Loucy (cell line): ENCODE measurements around the gene RPL38.

Experiments used
- H2AFZ ChIP-seq: fragments of 200-600 bp; sonication (generic); 2 replicates; pipeline ENCODE4 v1.6.0; 2016; ENCODE audit warnings: antibody characterized with exemption, mild to moderate bottlenecking, low read length, moderate library complexity
- H3F3A ChIP-seq: fragments of 200-600 bp; 2 replicates; pipeline ENCODE4 v1.6.0; 2016; ENCODE audit warnings: antibody characterized with exemption, low read depth, mild to moderate bottlenecking
- H3K27me3 ChIP-seq: fragments of 200-600 bp; sonication (generic); 2 replicates; pipeline ENCODE4 v1.6.1; 2014; ENCODE audit warnings: low read length, mild to moderate bottlenecking; ENCODE audit not compliant: insufficient read depth, poor library complexity, severe bottlenecking
- H3K36me3 ChIP-seq: fragments of 200-600 bp; sonication (generic); 2 replicates; pipeline ENCODE4 v1.6.1; 2016; ENCODE audit warnings: low read length; ENCODE audit not compliant: insufficient read depth
- H3K4me1 ChIP-seq: fragments of 200-600 bp; sonication (generic); 2 replicates; pipeline ENCODE4 v1.5.1; 2014; ENCODE audit warnings: low read length, mild to moderate bottlenecking; ENCODE audit not compliant: insufficient read depth, poor library complexity, severe bottlenecking
- H3K4me2 ChIP-seq: fragments of 200-600 bp; sonication (generic); 2 replicates; pipeline ENCODE4 v1.6.0; 2014; ENCODE audit warnings: antibody characterized with exemption, low read length, low read depth, mild to moderate bottlenecking; ENCODE audit not compliant: poor library complexity, severe bottlenecking
- H3K4me3 ChIP-seq: fragments of 200-600 bp; sonication (generic); 2 replicates; pipeline ENCODE4 v1.5.1; 2014; ENCODE audit warnings: low read length, mild to moderate bottlenecking, mixed read lengths; ENCODE audit not compliant: poor library complexity, severe bottlenecking
- H3K79me2 ChIP-seq: fragments of 200-600 bp; sonication (generic); 2 replicates; pipeline ENCODE4 v1.6.1; 2014; ENCODE audit warnings: low read length; ENCODE audit not compliant: insufficient read depth
- H3K9ac ChIP-seq: fragments of 200-600 bp; sonication (generic); 2 replicates; pipeline ENCODE4 v1.6.0; 2014; ENCODE audit warnings: mild to moderate bottlenecking, low read depth, low read length, moderate library complexity; ENCODE audit not compliant: poor library complexity, severe bottlenecking
- H3K9me2 ChIP-seq: fragments of 200-600 bp; sonication (generic); replicated peaks from 2 replicates; pipeline ENCODE4 v1.6.1; 2016; ENCODE audit warnings: low read depth, low read length, mixed read lengths
- H3K9me3 ChIP-seq: fragments of 200-600 bp; sonication (generic); 2 replicates; pipeline ENCODE4 v1.6.1; 2014; ENCODE audit warnings: mild to moderate bottlenecking, antibody characterized with exemption, low read length, low read depth; ENCODE audit not compliant: insufficient read depth
- H4K20me1 ChIP-seq: fragments of 200-600 bp; sonication (generic); 2 replicates; pipeline ENCODE4 v1.6.0; 2014; ENCODE audit warnings: antibody characterized with exemption, low read length, mild to moderate bottlenecking; ENCODE audit not compliant: insufficient read depth, poor library complexity, severe bottlenecking
- CTCF ChIP-seq: fragments of 200-600 bp; sonication (generic); conservative IDR thresholded peaks from 2 replicates; pipeline ENCODE4 v1.5.1; 2014; ENCODE audit warnings: mild to moderate bottlenecking, antibody characterized with exemption, low read length
- EZH2phosphoT487 ChIP-seq: fragments of 200-600 bp; IDR thresholded peaks from 2 replicates; pipeline ENCODE4 v1.6.1; 2018; ENCODE audit warnings: antibody characterized with exemption, mild to moderate bottlenecking, moderate library complexity, borderline replicate concordance

The RPL38 gene

GRCh38 chr17:74253036-74253435 lies 49.6 kb downstream of the RPL38 start:
- H4K20me1 ChIP-seq, result no peaks in the 10 kb centered on the region
- no peaks in the 10 kb centered on the region for H3K36me3 ChIP-seq
- TF ChIP-seq CTCF (no peak), EZH2phosphoT487 (no peak)
- H3K27me3 ChIP-seq, result no peaks in the 10 kb centered on the region
- no peak overlapping the region for H3K4me3 ChIP-seq
- H3K9me2 ChIP-seq, result no peaks in the 10 kb centered on the region
- H3K9ac ChIP-seq, result no peak overlapping the region
- H3K4me1 ChIP-seq, result no peaks in the 10 kb centered on the region
- H3K4me2 ChIP-seq, result no peak overlapping the region
- H3K9me3 ChIP-seq, result no peaks in the 10 kb centered on the region
- no peak overlapping the region for H2AFZ ChIP-seq
- no peaks in the 10 kb centered on the region for H3F3A ChIP-seq
- H3K79me2 ChIP-seq, result no peaks in the 10 kb centered on the region

DNA sequence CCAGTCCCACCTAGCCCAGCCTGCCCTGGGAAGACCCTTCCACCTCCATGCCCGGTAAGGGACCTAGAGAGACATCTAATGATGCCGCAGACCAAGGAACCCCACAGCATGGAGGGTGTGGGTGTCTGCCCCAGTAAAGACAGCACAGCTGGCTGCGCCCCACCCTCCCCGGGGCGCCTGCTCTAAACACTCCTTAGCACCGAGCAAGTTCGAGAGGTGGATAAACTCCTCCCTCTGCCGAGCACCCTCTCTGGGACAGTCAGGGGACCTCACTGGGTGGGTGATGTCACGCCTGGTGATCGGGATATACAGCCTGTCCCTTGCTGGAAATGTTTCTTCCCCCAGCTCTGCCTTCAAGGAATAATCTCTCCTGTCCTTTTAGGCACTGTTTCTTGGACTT lies 53.8 kb downstream of the RPL38 start:
- no peaks in the 10 kb centered on the region for H3K4me1 ChIP-seq
- no peaks in the 10 kb centered on the region for H4K20me1 ChIP-seq
- H2AFZ ChIP-seq, result no peak overlapping the region
- H3K4me3 ChIP-seq, result no peak overlapping the region
- no peaks in the 10 kb centered on the region for H3F3A ChIP-seq
- TF ChIP-seq EZH2phosphoT487 (no peak), CTCF (no peak)
- H3K27me3 ChIP-seq, result no peaks in the 10 kb centered on the region
- H3K79me2 ChIP-seq, result no peaks in the 10 kb centered on the region
- no peak overlapping the region for H3K4me2 ChIP-seq
- no peak overlapping the region for H3K9ac ChIP-seq
- H3K9me3 ChIP-seq, result no peaks in the 10 kb centered on the region
- no peaks in the 10 kb centered on the region for H3K36me3 ChIP-seq
- H3K9me2 ChIP-seq, result no peaks in the 10 kb centered on the region

DNA sequence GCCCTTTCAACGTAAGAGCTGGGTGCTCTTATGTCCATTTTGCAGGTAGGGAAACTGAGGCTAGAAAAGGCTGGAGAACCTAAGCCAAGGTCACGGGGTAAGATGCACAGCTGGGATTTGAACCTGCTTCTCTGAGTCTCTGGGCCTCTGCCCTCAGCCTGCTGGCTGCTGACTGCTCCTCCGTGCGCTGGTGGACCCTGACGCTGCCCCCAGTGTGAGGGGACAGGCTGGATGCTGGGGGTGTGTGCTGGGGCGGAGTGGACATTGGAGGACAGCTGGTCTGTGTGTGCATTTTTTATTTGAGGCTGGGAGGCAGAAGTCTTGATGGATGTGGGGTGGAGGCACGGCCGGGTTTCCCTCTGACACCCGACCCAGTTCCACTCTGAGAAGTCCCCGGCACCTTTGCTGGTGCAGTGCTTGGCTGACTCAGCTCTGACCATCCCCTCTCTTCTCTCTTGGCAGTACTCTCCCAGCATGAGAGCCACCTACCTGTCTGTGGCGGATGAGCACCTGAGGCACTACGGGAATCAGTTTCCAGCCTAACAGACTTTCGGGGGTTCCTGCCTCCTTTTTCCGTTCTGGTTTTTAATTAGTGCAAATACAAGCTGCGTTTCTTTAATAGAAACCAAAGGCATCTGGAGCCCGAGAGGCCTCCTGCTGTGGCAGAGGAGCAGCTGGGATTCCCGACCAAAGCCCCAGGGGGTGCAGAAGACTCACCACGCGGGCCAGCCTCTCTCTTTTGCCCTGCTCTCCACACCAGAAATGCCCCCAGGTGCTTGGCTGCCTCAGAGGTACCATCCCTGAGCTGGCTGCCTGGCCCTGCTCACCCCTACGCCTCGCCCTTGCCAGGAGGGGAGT lies 56.4 kb downstream of the RPL38 start:
- Histone ChIP-seq H3K9ac (no peak overlapping the region), H3K4me2 (no peak overlapping the region), H3K4me3 (no peak overlapping the region), H3K36me3 (no peaks in the 10 kb centered on the region), H2AFZ (no peak overlapping the region), H3K4me1 (no peaks in the 10 kb centered on the region), H4K20me1 (no peaks in the 10 kb centered on the region), H3K79me2 (no peaks in the 10 kb centered on the region), H3K27me3 (no peaks in the 10 kb centered on the region), H3K9me3 (no peaks in the 10 kb centered on the region), H3K9me2 (no peaks in the 10 kb centered on the region), H3F3A (no peaks in the 10 kb centered on the region)
- TF ChIP-seq EZH2phosphoT487 (no peak), CTCF (no peak)
